NCI-H2171 treated with DMSO at 0.1 percent for 48 hours (cell line): ENCODE measurements around the gene ALPG.
"Not testable (repeated sequence)": the region's sequence is repeated elsewhere in the genome, so short reads cannot be mapped to it uniquely, and the experiment has no call there.

ENCODE experiments used
- DNase-seq: peaks from one replicate; lab custom pipeline; 2025; lab: John Stamatoyannopoulos, UW

The ALPG gene

DNA sequence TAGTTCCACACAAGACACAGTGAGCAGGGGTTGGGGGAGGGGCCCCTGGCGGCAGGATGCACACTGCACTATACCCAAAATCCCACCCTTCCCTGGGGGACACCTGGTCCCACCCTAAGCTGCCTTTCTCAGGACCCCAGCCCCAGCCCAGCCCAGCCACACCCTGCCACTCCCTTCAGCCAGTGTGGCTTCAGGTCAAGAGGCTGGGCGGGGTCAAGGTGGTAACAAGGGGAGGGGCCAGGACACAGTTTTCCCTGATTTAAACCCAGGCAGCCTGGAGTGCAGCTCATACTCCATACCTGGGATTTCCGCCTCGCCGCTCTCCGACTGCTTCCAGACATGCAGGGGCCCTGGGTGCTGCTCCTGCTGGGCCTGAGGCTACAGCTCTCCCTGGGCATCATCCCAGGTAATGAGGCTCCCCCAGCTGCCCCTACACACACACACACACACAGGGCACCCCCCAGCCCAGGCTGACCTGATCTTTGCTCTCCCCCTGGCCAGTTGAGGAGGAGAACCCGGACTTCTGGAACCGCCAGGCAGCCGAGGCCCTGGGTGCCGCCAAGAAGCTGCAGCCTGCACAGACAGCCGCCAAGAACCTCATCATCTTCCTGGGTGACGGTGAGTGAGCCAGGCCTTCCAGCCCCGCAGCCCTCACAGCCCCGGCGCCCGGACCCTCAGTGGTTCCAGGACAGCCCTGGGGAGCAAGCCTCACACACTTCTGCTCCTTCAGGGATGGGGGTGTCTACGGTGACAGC, at the start of gene ALPG:
Gene ALPG, plus strand, starts transcription at position 289 of the 755 bp plus-strand sequence. Its CDS starts 51 bp downstream, at position 340.
- no peak for DNase-seq

GRCh38 chr2:232361646-232362045, 45.0 kb upstream of the ALPG start:
- DNase-seq = no peak

DNA sequence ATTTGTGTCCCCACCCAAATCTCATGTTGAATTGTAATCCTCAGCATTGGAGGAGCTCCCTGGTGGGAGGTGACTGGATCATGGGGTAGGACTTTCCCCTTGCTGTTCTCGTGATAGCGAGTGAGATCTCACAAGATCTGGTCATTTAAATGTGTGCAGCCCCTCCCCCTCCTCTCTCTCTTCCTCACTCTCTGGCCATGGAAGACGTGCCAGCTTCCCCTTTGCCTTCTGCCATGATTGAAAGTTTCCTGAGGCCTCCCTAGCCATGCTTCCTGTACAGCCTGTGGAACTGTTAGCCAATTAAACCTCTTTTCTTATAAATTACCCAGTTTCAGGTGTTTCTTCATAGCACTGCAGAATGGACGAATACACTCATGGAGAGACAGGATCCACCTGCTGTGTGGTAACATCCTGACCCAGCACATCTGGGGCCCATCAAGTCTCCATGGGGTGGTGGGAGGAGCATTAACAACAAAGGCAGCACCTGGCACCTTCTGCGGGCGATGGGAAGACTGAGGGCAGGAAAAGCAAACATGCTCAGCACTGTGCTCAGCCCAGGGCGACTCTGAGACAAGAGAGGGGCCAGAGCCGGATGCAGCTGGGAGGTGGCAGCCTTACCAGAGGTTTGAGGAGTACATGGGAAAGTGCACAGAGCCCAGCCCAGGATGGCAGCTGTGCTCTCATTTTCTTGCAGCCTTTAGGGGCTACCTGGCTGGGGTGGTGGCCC, 44.3 kb upstream of the ALPG start:
- DNase-seq = no peak

DNA sequence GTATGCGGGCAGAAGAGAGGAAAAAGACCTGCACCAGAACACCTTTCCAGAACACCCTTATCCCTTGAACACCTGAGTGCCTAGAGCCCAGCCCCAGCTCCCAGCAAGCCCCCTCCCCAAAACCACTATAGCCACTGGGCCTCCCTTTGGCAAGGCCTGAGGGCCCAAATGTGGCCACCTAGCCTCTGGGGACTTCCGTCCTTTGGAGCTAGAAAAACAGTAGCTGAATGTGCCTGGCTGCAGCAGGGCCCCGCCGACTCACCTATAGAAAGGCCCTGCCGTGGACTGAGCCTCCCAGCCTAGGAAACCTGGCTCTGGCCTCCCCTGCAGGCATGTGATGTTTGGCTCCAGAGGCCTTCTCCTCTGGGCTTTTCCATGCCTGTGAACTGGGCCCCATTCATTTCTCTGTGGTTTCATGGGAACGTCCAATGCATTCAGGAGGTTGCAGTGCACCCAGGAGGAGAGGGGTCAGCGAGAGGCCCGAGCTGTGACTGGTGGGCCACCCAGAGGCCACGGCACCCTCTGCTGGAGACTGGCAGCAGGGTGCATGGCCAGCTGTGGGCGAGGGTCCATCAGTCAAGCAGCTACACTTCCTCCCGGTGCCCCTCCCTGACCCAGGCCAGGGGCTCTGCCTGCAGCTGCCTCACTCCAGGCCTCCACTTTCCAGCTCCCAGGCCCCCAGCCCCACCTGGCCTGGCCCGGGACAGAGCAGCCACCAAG, 43.4 kb upstream of the ALPG start:
- not testable (repeated sequence) for DNase-seq

DNA sequence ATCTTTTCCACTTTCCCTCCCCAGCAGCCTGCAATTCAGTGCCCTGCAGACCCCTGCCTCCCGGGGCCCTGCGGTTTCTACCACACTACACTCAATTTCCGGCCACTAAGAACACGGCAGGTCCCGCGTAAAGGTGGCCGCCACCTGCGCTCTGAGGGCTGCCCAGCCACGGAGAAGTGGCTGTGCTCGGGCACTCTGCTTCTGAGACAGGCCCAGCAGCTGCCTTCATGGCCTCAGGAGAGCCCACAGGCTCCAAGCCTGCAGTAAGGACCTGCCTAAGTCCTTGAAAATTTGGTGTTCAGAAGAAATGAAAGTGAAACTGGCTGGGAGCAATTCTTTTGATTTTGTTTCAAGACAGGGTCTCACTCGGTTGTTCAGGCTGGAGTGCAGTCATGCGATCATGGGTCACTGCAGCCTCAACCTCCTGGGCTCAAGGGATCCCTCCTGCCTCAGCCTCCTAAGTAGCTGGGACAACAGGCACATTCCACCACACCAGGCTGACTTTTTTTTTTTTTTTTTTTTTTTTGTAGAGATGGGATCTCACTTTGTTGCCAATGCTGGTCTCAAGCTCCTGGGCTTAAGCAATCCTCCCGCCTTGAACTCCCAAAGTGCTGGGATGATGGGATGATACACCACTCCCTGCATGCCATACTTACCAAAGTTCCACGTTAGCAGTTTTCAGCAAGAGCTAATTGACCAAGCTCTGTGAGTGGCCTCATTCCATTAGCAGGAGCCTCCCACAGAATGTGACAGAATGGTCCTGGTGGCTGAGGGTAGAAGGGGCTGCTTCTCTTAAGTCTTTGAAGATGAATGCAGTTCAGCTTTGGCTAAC, 42.6 kb upstream of the ALPG start:
- DNase-seq = no peak

GRCh38 chr2:232364806-232365594, 41.6 kb upstream of the ALPG start:
- DNase-seq = not testable (repeated sequence)

GRCh38 chr2:232365621-232366321, 40.9 kb upstream of the ALPG start:
- no peak for DNase-seq

DNA sequence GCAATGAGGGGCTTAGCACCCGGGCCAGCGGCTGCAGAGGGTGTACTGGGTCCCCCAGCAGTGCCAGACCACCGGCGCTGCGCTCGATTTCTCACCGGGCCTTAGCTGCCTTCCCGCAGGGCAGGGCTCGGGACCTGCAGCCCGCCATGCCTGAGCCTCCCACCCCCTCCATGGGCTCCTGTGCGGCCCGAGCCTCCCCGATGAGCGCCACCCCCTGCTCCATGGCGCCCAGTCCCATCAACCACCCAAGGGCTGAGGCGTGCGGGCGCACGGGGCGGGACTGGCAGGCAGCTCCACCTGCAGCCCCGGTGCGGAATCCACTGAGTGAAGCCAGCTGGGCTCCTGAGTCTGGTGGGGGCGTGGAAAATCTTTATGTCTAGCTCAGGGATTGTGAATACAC, 40.2 kb upstream of the ALPG start:
- not testable (repeated sequence) for DNase-seq

DNA sequence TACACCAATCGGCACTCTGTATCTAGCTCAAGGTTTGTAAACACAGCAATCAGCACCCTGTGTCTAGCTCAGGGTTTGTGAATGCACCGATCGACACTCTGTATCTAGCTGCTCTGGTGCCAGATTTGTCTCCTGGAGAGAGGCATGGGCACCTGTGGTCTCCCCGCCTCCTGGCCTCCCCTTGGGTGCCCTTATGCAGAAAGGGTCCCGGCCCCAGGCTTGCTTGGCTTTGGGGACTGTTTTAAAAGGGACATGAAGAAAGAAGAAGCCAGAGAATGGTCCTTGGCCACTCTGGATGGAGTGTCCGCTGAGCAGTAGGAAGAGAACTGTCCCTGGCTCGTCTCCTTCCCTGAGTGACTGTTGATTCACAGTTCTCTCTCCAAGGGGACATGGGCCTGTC, 39.6 kb upstream of the ALPG start:
- no peak for DNase-seq

DNA sequence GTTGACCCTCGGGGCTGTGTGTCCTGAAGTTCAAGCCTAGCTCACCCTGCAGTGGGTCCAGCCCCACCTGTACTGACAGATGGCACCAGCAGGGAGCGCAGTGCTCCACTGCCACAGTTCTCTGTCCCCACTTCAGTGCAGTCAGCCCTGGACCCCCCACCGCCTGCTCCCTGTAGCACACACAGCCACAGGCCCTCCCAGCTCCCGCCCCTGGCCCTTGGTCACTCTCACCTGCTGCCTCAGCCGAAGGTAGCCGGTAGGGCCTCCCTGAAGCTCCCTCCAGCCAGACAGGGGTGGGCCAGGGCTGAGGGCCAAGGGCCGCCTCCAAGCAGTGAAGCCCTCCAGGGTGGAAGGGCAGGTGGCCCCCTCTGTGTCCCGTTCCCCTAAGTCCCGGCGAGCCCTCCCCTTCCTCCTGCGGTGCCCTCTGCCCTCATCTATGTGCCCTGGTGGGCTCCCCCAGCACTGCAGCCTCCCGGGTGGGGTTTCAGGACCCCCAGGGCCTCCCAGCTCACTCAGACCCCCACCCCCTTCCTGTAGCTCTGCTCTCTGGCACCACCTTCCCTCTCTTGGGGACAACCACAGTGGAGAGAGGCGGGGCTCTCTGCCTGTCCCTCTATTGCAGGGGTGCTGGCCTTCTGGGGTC, 38.9 kb upstream of the ALPG start:
- DNase-seq = no peak

- DNase-seq = no peak
These were observed 38.3 kb upstream of the ALPG start for GRCh38 chr2:232368311-232368731.

DNA sequence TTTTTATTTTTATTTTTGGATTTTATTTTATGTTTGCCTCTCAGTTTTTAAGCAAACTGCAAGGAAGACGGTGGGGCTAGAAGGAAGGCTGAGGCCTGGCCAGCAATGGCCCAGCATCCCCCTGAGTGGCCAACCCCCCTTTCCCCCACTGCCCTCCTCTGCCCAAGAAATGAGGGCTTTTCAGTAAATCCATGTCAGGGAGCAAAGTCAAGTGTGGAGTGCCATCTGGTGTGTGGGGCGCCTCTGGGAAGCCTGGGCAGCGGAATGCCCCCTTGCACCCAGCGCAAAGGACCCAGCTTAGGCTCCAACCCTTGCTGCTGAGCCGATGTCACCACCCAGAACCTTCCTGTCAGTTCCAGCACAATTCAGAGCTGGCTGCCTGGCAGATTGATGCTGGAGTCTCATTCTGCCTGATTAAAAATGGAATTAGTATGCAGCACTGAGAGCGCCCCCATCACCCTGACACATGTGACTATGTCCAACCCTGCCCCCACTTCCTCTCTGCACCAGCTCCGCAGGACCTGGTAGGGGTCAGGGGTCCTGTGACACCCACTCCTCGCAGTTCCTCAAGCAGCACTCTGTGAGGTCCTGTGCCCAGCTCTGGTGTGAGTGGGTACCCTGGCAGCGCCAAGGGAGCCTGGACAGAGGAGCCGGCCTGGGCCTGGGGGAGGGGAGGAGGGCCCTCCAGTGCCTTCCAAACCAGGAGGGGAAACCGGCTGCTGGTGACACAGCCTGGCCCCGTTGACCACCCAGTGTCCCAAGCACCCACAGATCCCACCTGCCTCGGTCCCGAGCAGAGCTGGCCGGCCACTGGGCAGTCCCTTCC, 37.3 kb upstream of the ALPG start:
- no peak for DNase-seq

GRCh38 chr2:232370007-232370406, 36.6 kb upstream of the ALPG start:
- not testable (repeated sequence) for DNase-seq

- DNase-seq = no peak
These were observed 34.1 kb upstream of the ALPG start for GRCh38 chr2:232372231-232373208.

DNA sequence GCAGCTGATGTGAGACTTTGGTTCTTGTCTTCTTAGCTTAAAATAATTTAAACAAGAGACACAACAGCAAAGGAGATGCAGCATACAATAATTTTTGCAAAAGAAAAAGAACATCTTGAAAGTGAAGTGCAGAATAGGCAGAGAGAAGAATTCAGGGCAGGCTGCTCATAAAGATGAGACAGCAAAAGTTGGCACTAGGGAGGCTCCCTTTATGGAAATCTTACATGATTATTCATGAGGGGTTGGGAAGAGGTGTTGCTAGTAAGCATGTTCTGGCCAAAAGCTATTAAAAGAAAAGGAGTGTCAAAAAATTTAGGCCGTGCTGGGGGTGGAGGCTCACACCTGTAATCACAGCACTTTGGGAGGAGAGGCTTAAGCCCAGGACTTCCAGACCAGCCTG, 32.3 kb upstream of the ALPG start:
- no peak for DNase-seq

GRCh38 chr2:232375164-232375563, 31.5 kb upstream of the ALPG start:
- DNase-seq = no peak

- no peak for DNase-seq
These were observed 30.4 kb upstream of the ALPG start for GRCh38 chr2:232376260-232376659.

GRCh38 chr2:232376713-232377112, 29.9 kb upstream of the ALPG start:
- no peak for DNase-seq
